GM19025 (cell line): ENCODE measurements around the gene CACNG3.
"Not testable (repeated sequence)": the region's sequence is repeated elsewhere in the genome, so short reads cannot be mapped to it uniquely, and the experiment has no call there.

Experiments
- ATAC-seq: cut with Tn5 transposase; IDR thresholded peaks from one replicate; pipeline ENCODE4 v1.9.1; 2021; ENCODE audit warnings: mild to moderate bottlenecking, low read depth, moderate library complexity; ENCODE audit not compliant: unreplicated experiment

The CACNG3 gene

GRCh38 chr16:24255456-24256371 is at the start of gene CACNG3:
Gene CACNG3 (plus strand): TSS chr16:24256335. CDS start chr16:24256755, 420 bp downstream.
- ATAC-seq, result no peak

- ATAC-seq, result no peak
Observed at GRCh38 chr16:24206926-24207325, 49.2 kb upstream of the CACNG3 start.

- no peak for ATAC-seq
Observed at GRCh38 chr16:24208710-24209109, 47.4 kb upstream of the CACNG3 start.

GRCh38 chr16:24214992-24215391 is 41.1 kb upstream of the CACNG3 start:
- ATAC-seq, result no peak

- ATAC-seq, result no peak
Observed at GRCh38 chr16:24216961-24217360, 39.2 kb upstream of the CACNG3 start.

- no peak for ATAC-seq
Observed at GRCh38 chr16:24217461-24217860, 38.7 kb upstream of the CACNG3 start.

- ATAC-seq, result no peak
Observed at GRCh38 chr16:24218299-24218698, 37.8 kb upstream of the CACNG3 start.

- ATAC-seq, result no peak
Observed at GRCh38 chr16:24221219-24221618, 34.9 kb upstream of the CACNG3 start.

GRCh38 chr16:24228514-24228913 is 27.6 kb upstream of the CACNG3 start:
- ATAC-seq, result no peak

GRCh38 chr16:24232936-24233335 is 23.2 kb upstream of the CACNG3 start:
- no peak for ATAC-seq

GRCh38 chr16:24234737-24235136 is 21.4 kb upstream of the CACNG3 start:
- no peak for ATAC-seq

GRCh38 chr16:24235806-24236205 is 20.3 kb upstream of the CACNG3 start:
- ATAC-seq, result no peak

GRCh38 chr16:24238846-24239245 is 17.3 kb upstream of the CACNG3 start:
- not testable (repeated sequence) for ATAC-seq

GRCh38 chr16:24246911-24247607 is 9.1 kb upstream of the CACNG3 start:
- no peak for ATAC-seq

- ATAC-seq, result no peak
Observed at GRCh38 chr16:24253192-24253591, 2.9 kb upstream of the CACNG3 start.

GRCh38 chr16:24257958-24258357 is 1.8 kb downstream of the CACNG3 start:
- ATAC-seq, result no peak

- ATAC-seq, result no peak
Observed at GRCh38 chr16:24258791-24259190, 2.7 kb downstream of the CACNG3 start.

- ATAC-seq, result no peak
Observed at GRCh38 chr16:24262816-24263215, 6.7 kb downstream of the CACNG3 start.

GRCh38 chr16:24270721-24271442 is 14.7 kb downstream of the CACNG3 start:
- no peak for ATAC-seq

GRCh38 chr16:24272379-24272778 is 16.2 kb downstream of the CACNG3 start:
- ATAC-seq, result no peak
